H9 (cell line): ENCODE results near the gene PLPPR5. TPM values are rescaled to one million over a fixed set of nuclear protein-coding genes. Genes with fewer than 3 reads are reported as not detected.

Source experiments
- DNase-seq: peaks from one replicate; pipeline ENCODE4 v3.0.0-alpha.2; 2017
- H2AFZ ChIP-seq: one replicate; pipeline ENCODE4 v1.6.1; 2013; ENCODE audit warnings: mild to moderate bottlenecking, low read length, control low read depth, moderate library complexity
- H2AK5ac ChIP-seq: 2 replicates; pipeline ENCODE4 v1.6.1; 2013; ENCODE audit warnings: low read length, control low read depth, mixed read lengths; ENCODE audit not compliant: insufficient read length
- H2BK120ac ChIP-seq: one replicate; pipeline ENCODE4 v1.6.1; 2013; ENCODE audit warnings: low read depth, mild to moderate bottlenecking, low read length, control low read depth, inconsistent platforms; ENCODE audit not compliant: poor library complexity, severe bottlenecking
- H2BK12ac ChIP-seq: 2 replicates; pipeline ENCODE4 v1.6.1; 2013; ENCODE audit warnings: low read length, control low read depth, mixed read lengths, low read depth; ENCODE audit not compliant: insufficient read length
- H2BK15ac ChIP-seq: 2 replicates; pipeline ENCODE4 v1.6.1; 2013; ENCODE audit warnings: low read depth, low read length, control low read depth
- H2BK20ac ChIP-seq: one replicate; pipeline ENCODE4 v1.6.1; 2013; ENCODE audit warnings: low read depth, mild to moderate bottlenecking, low read length, control low read depth, inconsistent platforms; ENCODE audit not compliant: poor library complexity, severe bottlenecking
- H2BK5ac ChIP-seq: 2 replicates; pipeline ENCODE4 v1.6.1; 2013; ENCODE audit warnings: low read length, control low read depth, mixed read lengths; ENCODE audit not compliant: insufficient read length
- H3K14ac ChIP-seq: 2 replicates; pipeline ENCODE4 v1.6.1; 2013; ENCODE audit warnings: low read length, control low read depth; ENCODE audit not compliant: insufficient read depth
- H3K18ac ChIP-seq: 2 replicates; pipeline ENCODE4 v1.6.1; 2013; ENCODE audit warnings: low read depth, mild to moderate bottlenecking, mixed read lengths, low read length, control low read depth; ENCODE audit not compliant: insufficient read length
- H3K23ac ChIP-seq: 2 replicates; pipeline ENCODE4 v1.6.1; 2013; ENCODE audit warnings: low read length, control low read depth, mixed read lengths, low read depth; ENCODE audit not compliant: insufficient read length
- H3K23me2 ChIP-seq: 2 replicates; pipeline ENCODE4 v1.6.1; 2013; ENCODE audit warnings: low read depth, mild to moderate bottlenecking, mixed read lengths, low read length, control low read depth; ENCODE audit not compliant: insufficient read length, poor library complexity, severe bottlenecking
- H3K27ac ChIP-seq: 2 replicates; pipeline ENCODE4 v1.5.1; 2013; ENCODE audit warnings: low read length, control low read depth, mixed read lengths, low read depth; ENCODE audit not compliant: insufficient read length
- H3K27me3 ChIP-seq: 2 replicates; pipeline ENCODE4 v1.6.1; 2013; ENCODE audit warnings: low read length, control low read depth, inconsistent platforms; ENCODE audit not compliant: insufficient read depth
- H3K4ac ChIP-seq: 2 replicates; pipeline ENCODE4 v1.6.1; 2013; ENCODE audit warnings: low read depth, mild to moderate bottlenecking, control low read depth, inconsistent platforms, low read length, moderate library complexity
- H3K4me1 ChIP-seq: 2 replicates; pipeline ENCODE4 v1.6.1; 2013; ENCODE audit warnings: low read length, control low read depth, inconsistent platforms; ENCODE audit not compliant: insufficient read depth
- H3K4me2 ChIP-seq: 2 replicates; pipeline ENCODE4 v1.6.1; 2013; ENCODE audit warnings: low read length, control low read depth, mixed read lengths; ENCODE audit not compliant: insufficient read length, insufficient read depth
- H3K56ac ChIP-seq: 2 replicates; pipeline ENCODE4 v1.6.1; 2013; ENCODE audit warnings: low read depth, mild to moderate bottlenecking, mixed read lengths, low read length, control low read depth; ENCODE audit not compliant: insufficient read length
- H3K79me1 ChIP-seq: 2 replicates; pipeline ENCODE4 v1.6.1; 2013; ENCODE audit warnings: low read depth, mild to moderate bottlenecking, moderate library complexity, low read length, control low read depth, inconsistent platforms; ENCODE audit not compliant: insufficient read depth, poor library complexity, severe bottlenecking
- H3K79me2 ChIP-seq: 2 replicates; pipeline ENCODE4 v1.6.1; 2013; ENCODE audit warnings: low read length, control low read depth, inconsistent platforms; ENCODE audit not compliant: insufficient read depth
- H3K9ac ChIP-seq: 2 replicates; pipeline ENCODE4 v1.6.1; 2013; ENCODE audit warnings: low read length, control low read depth, mixed read lengths; ENCODE audit not compliant: insufficient read length; ENCODE audit errors: extremely low read depth
- H3K9me3 ChIP-seq: one replicate; pipeline ENCODE4 v1.6.1; 2013; ENCODE audit warnings: low read depth, low read length, inconsistent platforms; ENCODE audit not compliant: control insufficient read depth
- H3T11ph ChIP-seq: one replicate; pipeline ENCODE4 v1.6.1; 2013; ENCODE audit warnings: mild to moderate bottlenecking, low read length, control low read depth, inconsistent platforms
- H4K20me1 ChIP-seq: one replicate; pipeline ENCODE4 v1.6.1; 2013; ENCODE audit not compliant: control insufficient read depth, insufficient read length, insufficient read depth
- H4K5ac ChIP-seq: 2 replicates; pipeline ENCODE4 v1.6.1; 2013; ENCODE audit warnings: low read depth, mild to moderate bottlenecking, mixed read lengths, low read length, control low read depth; ENCODE audit not compliant: insufficient read length
- H4K8ac ChIP-seq: replicated peaks from 2 replicates; pipeline ENCODE4 v1.6.1; 2013; ENCODE audit warnings: low read length, control low read depth, mixed read lengths, low read depth; ENCODE audit not compliant: insufficient read length
- H4K91ac ChIP-seq: 2 replicates; pipeline ENCODE4 v1.6.1; 2013; ENCODE audit warnings: low read depth, mild to moderate bottlenecking, moderate library complexity, mixed read lengths, low read length, control low read depth; ENCODE audit not compliant: insufficient read length
- H3K27ac Mint-ChIP-seq, 3 experiments: 2 replicates in 2 of 3; 3 replicates in 1 of 3; pipeline ENCODE4 v1.8.0; 2020 to 2021; ENCODE audit warnings: mixed read lengths in 3 of 3, mild to moderate bottlenecking in 1 of 3, moderate library complexity in 1 of 3
- H3K27me3 Mint-ChIP-seq: 2 replicates; pipeline ENCODE4 v1.8.0; 2021; ENCODE audit warnings: low read depth, mild to moderate bottlenecking, moderate library complexity, mixed read lengths
- H3K36me3 Mint-ChIP-seq, 3 experiments: 2 replicates in 2 of 3; 3 replicates in 1 of 3; pipeline ENCODE4 v1.8.0; 2020 to 2021; ENCODE audit warnings: low read depth in 3 of 3, mixed read lengths in 3 of 3; ENCODE audit not compliant: insufficient read depth in 1 of 3
- H3K4me1 Mint-ChIP-seq, 2 experiments: 2 replicates each; pipeline ENCODE4 v1.8.0; 2020; ENCODE audit warnings: mixed read lengths in 2 of 2
- H3K4me3 Mint-ChIP-seq, 2 experiments: 2 replicates in 1 of 2; 3 replicates in 1 of 2; pipeline ENCODE4 v1.8.0; 2020 to 2021; ENCODE audit warnings: mild to moderate bottlenecking in 2 of 2, mixed read lengths in 2 of 2, moderate library complexity in 1 of 2
- H3K9me3 Mint-ChIP-seq, 2 experiments: 2 replicates in 1 of 2; 3 replicates in 1 of 2; pipeline ENCODE4 v1.8.0; 2020; ENCODE audit warnings: mild to moderate bottlenecking in 2 of 2, mixed read lengths in 2 of 2, moderate library complexity in 1 of 2
- CTCF ChIP-seq: fragments of 200-600 bp; sonication (generic); conservative IDR thresholded peaks from 3 replicates; pipeline ENCODE4 v1.8.0; 2021; ENCODE audit warnings: antibody characterized with exemption, mild to moderate bottlenecking
- WGBS: extraction: QIAGEN DNeasy Blood & Tissue Kit; methylation state at CpG from one replicate; pipeline ENCODE4 v1.1.7; 2013; ENCODE audit warnings: missing lambda C conversion rate, low lambda C conversion rate, mixed read lengths; ENCODE audit not compliant: insufficient read length; ENCODE audit errors: extremely low coverage; 5-methylcytosine and 5-hydroxymethylcytosine counted together
- total RNA-seq: library from RNA; stranded (reverse); gene quantifications from 2 replicates; pipeline ENCODE4 v1.2.1, GENCODE V29; 2021

Gene PLPPR5
- total RNA-seq, 1 experiment from 2014 or later, result 1.4 TPM

DNA sequence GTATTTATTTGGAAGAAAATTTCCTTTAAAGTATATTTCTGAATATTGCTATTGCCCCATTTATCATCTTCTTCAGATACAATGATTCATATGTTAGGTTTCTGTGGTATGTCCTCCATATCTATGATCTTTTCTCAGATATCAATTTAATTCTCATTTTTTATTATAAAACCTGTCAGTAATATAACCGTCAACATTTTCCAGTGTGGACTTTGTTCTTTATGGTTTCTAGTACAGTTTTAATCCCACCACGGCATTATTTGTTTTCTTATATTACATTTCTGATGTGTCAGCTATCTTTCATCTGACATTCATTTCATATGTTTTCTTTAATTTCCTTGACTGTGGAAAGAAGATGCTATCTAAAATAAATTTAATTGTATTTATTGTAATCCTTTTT lies 97.9 kb downstream of the PLPPR5 start:
- Histone ChIP-seq H4K8ac (no peak overlapping the region), H2BK15ac (no peak overlapping the region), H3K18ac (no peak overlapping the region), H2BK5ac (no peak overlapping the region), H2AK5ac (no peak overlapping the region), H3K27me3 (no peaks in the 10 kb centered on the region), H3K4me2 (no peak overlapping the region), H3K23ac (no peak overlapping the region), H2BK20ac (no peak overlapping the region), H4K5ac (no peak overlapping the region), H3K79me1 (no peaks in the 10 kb centered on the region), H2AFZ (no peak overlapping the region), H4K20me1 (no peaks in the 10 kb centered on the region), H3K23me2 (no peaks in the 10 kb centered on the region), H4K91ac (no peak overlapping the region), H3K9me3 (no peaks in the 10 kb centered on the region), H2BK12ac (no peak overlapping the region), H3K4me1 (no peaks in the 10 kb centered on the region), H3K9ac (no peak overlapping the region), H3K56ac (no peak overlapping the region), H3K27ac (no peak overlapping the region), H3T11ph (no peak overlapping the region), H3K79me2 (no peaks in the 10 kb centered on the region), H3K14ac (no peak overlapping the region), H2BK120ac (no peak overlapping the region), H3K4ac (no peak overlapping the region)
- DNase-seq, result no peak
- Mint-ChIP-seq H3K4me1 (no peaks in the 10 kb centered on the region), H3K36me3 (no peaks in the 10 kb centered on the region), H3K4me3 (no peak overlapping the region), H3K27ac (no peak overlapping the region), H3K27me3 (no peaks in the 10 kb centered on the region), H3K9me3 (no peaks in the 10 kb centered on the region)
- WGBS, result no CpG with 5 or more reads among the region's 2 CpGs
- no peak for TF ChIP-seq CTCF
